ENCODE results near the gene MRPL52.

MRPL52 gene

GRCh38 chr14:22871224-22872032 is 41.7 kb downstream of the MRPL52 start, which contains the start of gene LRP10 (continued):
- TF ChIP-seq ZBTB17 (tag by site-specific recombination; IDR thresholded peaks at IDR 0.05) (peak; percentile 38; the same call in 1 of the 2 replicates), ZNF692 (tag by site-specific recombination; IDR thresholded peaks at IDR 0.05) (peak; percentile 56; the same call in 1 of the 2 replicates), HIC1 (tag by site-specific recombination; IDR thresholded peaks at IDR 0.05) (peak; percentile 87), BCL6B (tag by site-specific recombination; IDR thresholded peaks at IDR 0.05) (no peak), CTCF (tag by site-specific recombination; IDR thresholded peaks at IDR 0.05) (peak; percentile 70), ZBTB44 (tag by site-specific recombination; IDR thresholded peaks at IDR 0.05) (no peak), GFI1B (tag by site-specific recombination; IDR thresholded peaks at IDR 0.05) (no peak), SCRT1 (tag by site-specific recombination; IDR thresholded peaks at IDR 0.05; ENCODE audit: borderline replicate concordance) (no peak), ZSCAN23 (tag by site-specific recombination; IDR thresholded peaks at IDR 0.05) (0 out of 2 replicates have a peak, but pooled peaks have one; percentile 8), SCRT2 (tag by site-specific recombination; IDR thresholded peaks at IDR 0.05) (no peak), ZNF350 (tag by site-specific recombination; IDR thresholded peaks at IDR 0.05) (peak; percentile 95), KLF7 (tag by site-specific recombination; IDR thresholded peaks at IDR 0.05; ENCODE audit: borderline replicate concordance) (0 out of 2 replicates have a peak, but pooled peaks have one; percentile 19), ZNF544 (tag by site-specific recombination; IDR thresholded peaks at IDR 0.05) (no peak), ZNF707 (tag by site-specific recombination; IDR thresholded peaks at IDR 0.05) (no peak), KLF1 (tag by site-specific recombination; IDR thresholded peaks at IDR 0.05) (peak; percentile 85), TCF7L2 (IDR thresholded peaks at IDR 0.05; ENCODE audit: borderline replicate concordance, low read depth, low read length) (no peak), ZNF23 (tag by site-specific recombination; IDR thresholded peaks at IDR 0.05; ENCODE audit: borderline replicate concordance) (no peak), ZNF354C (tag by site-specific recombination; IDR thresholded peaks at IDR 0.05; ENCODE audit: borderline replicate concordance, low read depth) (no peak), ZNF664 (tag by site-specific recombination; IDR thresholded peaks at IDR 0.05) (no peak), IKZF3 (tag by site-specific recombination; IDR thresholded peaks at IDR 0.05) (0 out of 2 replicates have a peak, but pooled peaks have one; percentile 46), ZXDB (tag by site-specific recombination; IDR thresholded peaks at IDR 0.05) (peak; percentile 79; the same call in 1 of the 2 replicates), ZNF677 (tag by site-specific recombination; IDR thresholded peaks at IDR 0.05) (no peak), ZNF2 (tag by site-specific recombination; IDR thresholded peaks at IDR 0.05) (0 out of 2 replicates have a peak, but pooled peaks have one; percentile 21), ZNF585B (tag by site-specific recombination; IDR thresholded peaks at IDR 0.05) (no peak), KLF9 (tag by site-specific recombination; IDR thresholded peaks at IDR 0.05; ENCODE audit: low read depth) (peak; percentile 87), ZSCAN5A (tag by site-specific recombination; IDR thresholded peaks at IDR 0.05) (0 out of 2 replicates have a peak, but pooled peaks have one; percentile 30), ZNF394 (tag by site-specific recombination; IDR thresholded peaks at IDR 0.05; ENCODE audit: borderline replicate concordance) (peak; percentile 80; the same call in 1 of the 2 replicates), PBX3 (CRISPR knock-in tag; IDR thresholded peaks at IDR 0.05) (no peak; the same call in 1 of the 2 replicates)
